Neuron (in vitro differentiated cells): ENCODE data around the gene ALPK1.
"Not testable (repeated sequence)": the region's sequence is repeated elsewhere in the genome, so short reads cannot be mapped to it uniquely, and the experiment has no call there.

Experiments
- H2AFZ ChIP-seq: one replicate; pipeline ENCODE4 v1.6.1; 2013; ENCODE audit warnings: low read depth, mild to moderate bottlenecking, inconsistent platforms, low read length, moderate library complexity
- H3K27me3 ChIP-seq: one replicate; pipeline ENCODE4 v1.6.1; 2013; ENCODE audit warnings: low read length; ENCODE audit not compliant: insufficient read depth
- H3K36me3 ChIP-seq: one replicate; pipeline ENCODE4 v1.6.1; 2013; ENCODE audit warnings: low read length; ENCODE audit not compliant: insufficient read depth
- H3K4me1 ChIP-seq: one replicate; pipeline ENCODE4 v1.6.1; 2013; ENCODE audit warnings: low read length; ENCODE audit not compliant: insufficient read depth
- H3K4me3 ChIP-seq: 2 replicates; pipeline ENCODE4 v1.5.1; 2013; ENCODE audit warnings: mild to moderate bottlenecking, low read length, moderate library complexity
- H3K9me3 ChIP-seq: one replicate; pipeline ENCODE4 v1.6.1; 2013; ENCODE audit warnings: low read length

Gene ALPK1

DNA sequence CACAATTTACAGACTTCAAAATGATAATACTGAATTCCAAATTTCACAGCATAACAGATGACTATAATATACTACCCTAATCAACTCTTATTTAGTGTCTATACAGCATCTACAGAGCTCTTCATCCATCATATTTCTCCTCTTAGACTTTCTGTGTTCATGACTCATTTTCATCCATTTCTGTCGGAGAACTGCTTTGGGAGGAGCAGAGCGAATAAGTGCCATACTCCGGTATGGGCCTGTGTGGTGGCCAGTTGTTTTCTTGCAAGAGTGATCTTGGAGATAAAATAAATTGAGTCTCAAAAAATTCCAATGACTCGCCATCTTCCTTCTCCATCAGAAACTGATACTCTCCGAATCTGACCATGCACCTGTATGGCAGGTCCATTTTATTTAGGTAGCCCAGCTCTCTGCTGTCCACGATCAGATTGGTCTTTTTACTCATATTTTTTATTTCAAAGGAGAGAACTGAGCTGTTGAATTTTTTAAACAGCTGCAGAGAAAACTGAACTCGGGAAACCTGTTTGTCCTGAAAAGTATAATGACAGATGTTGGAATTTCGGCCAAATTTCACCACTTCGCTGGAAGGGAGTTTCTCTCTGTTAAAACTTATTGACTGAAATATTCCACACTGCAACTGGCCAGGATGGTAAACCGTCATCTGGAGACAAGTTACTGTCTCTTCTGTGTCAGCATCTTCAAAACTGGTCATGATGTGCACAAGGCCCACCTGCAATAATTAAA, 19.3 kb upstream of the ALPK1 start:
- Histone ChIP-seq H2AFZ (no peak overlapping the region), H3K4me3 (no peak overlapping the region), H3K9me3 (peaks cover 3% of the 10 kb centered on the region), H3K27me3 (no peaks in the 10 kb centered on the region), H3K4me1 (no peaks in the 10 kb centered on the region), H3K36me3 (no peaks in the 10 kb centered on the region)

- H3K27me3 ChIP-seq, result no peaks in the 10 kb centered on the region
Measured at GRCh38 chr4:112279025-112279881, 17.9 kb upstream of the ALPK1 start.

DNA sequence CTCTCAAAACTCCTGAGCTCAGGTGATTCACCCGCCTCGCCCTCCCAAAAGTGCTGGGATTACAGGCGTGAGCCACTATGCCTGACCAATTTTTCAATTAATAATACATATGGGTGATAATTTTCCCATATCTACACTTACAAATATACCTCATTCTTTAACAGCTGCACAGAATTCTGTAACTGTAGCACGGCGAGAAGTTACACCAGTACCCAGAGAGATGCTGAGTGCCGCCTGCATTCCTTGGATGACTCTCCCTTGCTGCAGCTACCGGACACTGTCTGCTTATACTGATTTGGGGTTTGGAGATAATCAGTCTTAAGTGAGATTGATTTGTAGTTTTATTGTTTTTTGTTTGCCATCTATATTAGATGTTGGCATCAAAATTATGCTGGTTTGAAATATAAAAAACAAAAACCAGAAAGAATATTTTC, 17.3 kb upstream of the ALPK1 start:
- Histone ChIP-seq H3K4me1 (peaks cover 9% of the 10 kb centered on the region), H3K4me3 (no peak overlapping the region), H2AFZ (no peak overlapping the region), H3K27me3 (no peaks in the 10 kb centered on the region), H3K9me3 (peaks cover 3% of the 10 kb centered on the region), H3K36me3 (no peaks in the 10 kb centered on the region)

More at GRCh38 chr4:112279025-112279881, 17.9 kb upstream of the ALPK1 start:
- peaks cover 4% of the 10 kb centered on the region for H3K4me1 ChIP-seq
- H3K36me3 ChIP-seq, result no peaks in the 10 kb centered on the region
- H3K4me3 ChIP-seq, result no peak overlapping the region
- H2AFZ ChIP-seq, result no peak overlapping the region
- H3K9me3 ChIP-seq, result peaks cover 3% of the 10 kb centered on the region

DNA sequence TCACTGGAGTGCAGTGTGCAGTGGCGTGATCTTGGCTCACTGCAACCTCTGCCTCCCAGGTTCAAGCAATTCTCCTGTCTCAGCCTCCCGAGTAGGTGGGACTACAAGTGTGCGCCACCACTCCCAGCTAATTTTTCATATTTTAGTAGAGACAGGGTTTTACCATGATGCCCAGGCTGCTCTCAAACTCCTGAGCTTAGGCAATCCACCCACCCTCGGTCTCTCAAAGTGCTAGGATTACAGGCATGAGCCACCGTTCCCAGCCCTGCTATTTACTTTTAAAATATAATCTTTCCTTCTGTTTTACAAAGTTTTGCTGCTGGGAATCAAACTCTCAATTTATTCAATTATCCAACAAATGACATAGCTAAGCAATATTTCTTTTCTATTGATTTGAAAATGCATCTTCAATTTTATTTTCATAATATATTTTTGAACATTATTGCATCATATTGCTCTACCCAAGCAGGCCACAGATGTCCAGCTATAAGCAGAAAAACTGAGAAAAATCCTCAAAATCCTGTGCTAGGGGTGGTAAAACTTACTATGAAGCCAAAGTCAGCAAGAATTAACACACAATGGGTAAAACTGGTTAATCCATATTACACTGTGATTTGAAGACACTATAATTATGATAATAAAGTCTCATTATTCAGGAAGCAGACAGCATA, 16.6 kb upstream of the ALPK1 start:
- H3K36me3 ChIP-seq, result no peaks in the 10 kb centered on the region

GRCh38 chr4:112281895-112282398, 15.2 kb upstream of the ALPK1 start:
- not testable (repeated sequence) for H2AFZ ChIP-seq, H3K9me3 ChIP-seq, H3K27me3 ChIP-seq, H3K36me3 ChIP-seq, H3K4me3 ChIP-seq
- peaks cover 13% of the 10 kb centered on the region for H3K4me1 ChIP-seq

More for the DNA sequence above, 16.6 kb upstream of the ALPK1 start:
- Histone ChIP-seq H3K9me3 (peaks cover 3% of the 10 kb centered on the region), H3K4me3 (no peak overlapping the region), H3K27me3 (no peaks in the 10 kb centered on the region), H3K4me1 (peaks cover 13% of the 10 kb centered on the region), H2AFZ (no peak overlapping the region)

DNA sequence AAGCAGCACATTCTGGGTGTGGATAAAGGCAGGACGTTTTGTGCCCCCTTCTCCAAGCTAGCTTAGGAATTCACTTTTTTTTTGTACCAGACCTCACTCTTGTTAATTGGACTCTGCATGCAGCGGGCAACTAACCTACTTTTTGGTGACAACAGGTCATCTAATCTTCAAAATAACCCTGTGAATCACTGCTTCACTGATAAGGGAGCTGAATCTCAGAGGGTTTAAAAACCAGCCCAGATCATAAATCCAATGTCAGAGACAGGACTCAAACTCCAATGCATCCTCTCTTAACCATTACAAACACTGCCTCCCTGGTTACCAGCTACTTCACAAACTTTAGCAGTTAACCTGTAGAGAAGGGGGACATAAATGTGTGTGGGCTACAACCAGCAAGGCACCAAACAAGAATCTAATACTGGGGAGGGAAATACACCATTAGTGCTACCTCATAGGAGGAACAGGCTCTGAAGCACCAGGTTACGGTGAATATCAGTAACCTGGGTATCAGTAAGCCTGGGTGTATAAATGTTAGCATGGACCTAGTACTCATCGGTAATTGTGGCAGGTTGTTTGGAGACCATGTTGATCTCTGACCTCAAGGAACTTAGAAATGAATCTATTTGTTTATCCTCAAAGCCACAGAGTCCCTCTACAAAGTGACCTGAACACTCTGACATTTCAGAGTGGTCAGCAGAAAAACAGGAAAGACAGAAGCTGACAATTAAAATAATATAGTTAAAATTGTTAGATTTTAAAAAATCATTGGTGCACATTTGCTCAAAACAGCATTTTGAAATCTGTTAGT, 14.1 kb upstream of the ALPK1 start:
- Histone ChIP-seq H3K9me3 (no peaks in the 10 kb centered on the region), H3K4me3 (no peak overlapping the region), H3K4me1 (peaks cover 13% of the 10 kb centered on the region), H2AFZ (no peak overlapping the region), H3K27me3 (no peaks in the 10 kb centered on the region), H3K36me3 (no peaks in the 10 kb centered on the region)

DNA sequence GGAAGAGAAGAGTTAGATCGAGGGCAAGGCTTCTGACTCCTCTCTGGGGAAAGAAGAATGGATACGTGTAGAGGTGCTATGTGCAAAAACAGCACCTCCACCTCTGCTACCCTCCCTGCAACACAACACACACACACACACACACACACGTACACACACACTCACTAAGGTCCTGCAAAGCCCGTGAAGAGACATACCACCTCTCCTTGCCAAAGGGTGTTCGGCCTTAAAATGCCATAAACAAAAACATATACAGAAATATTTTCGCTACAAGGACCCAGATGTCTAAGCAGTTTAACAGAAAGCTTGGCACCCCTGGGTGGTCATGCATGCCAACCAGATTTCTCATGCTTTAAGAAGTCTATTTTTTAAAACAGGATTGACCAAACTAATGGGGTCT, 13.0 kb upstream of the ALPK1 start:
- Histone ChIP-seq H3K36me3 (no peaks in the 10 kb centered on the region), H3K4me1 (peaks cover 13% of the 10 kb centered on the region), H2AFZ (no peak overlapping the region), H3K9me3 (no peaks in the 10 kb centered on the region), H3K4me3 (no peak overlapping the region), H3K27me3 (no peaks in the 10 kb centered on the region)

- Histone ChIP-seq H3K9me3 (no peaks in the 10 kb centered on the region), H3K36me3 (no peaks in the 10 kb centered on the region), H3K27me3 (no peaks in the 10 kb centered on the region), H3K4me3 (peak overlapping the region; percentile 57), H2AFZ (peak overlapping the region; percentile 98), H3K4me1 (peaks cover 13% of the 10 kb centered on the region)
Measured at GRCh38 chr4:112284662-112285411, 12.3 kb upstream of the ALPK1 start.

GRCh38 chr4:112287258-112287989, 9.7 kb upstream of the ALPK1 start:
- Histone ChIP-seq H3K4me1 (peaks cover 13% of the 10 kb centered on the region), H3K9me3 (no peaks in the 10 kb centered on the region), H3K36me3 (no peaks in the 10 kb centered on the region), H2AFZ (no peak overlapping the region), H3K27me3 (no peaks in the 10 kb centered on the region), H3K4me3 (no peak overlapping the region)

- Histone ChIP-seq H2AFZ (no peak overlapping the region), H3K9me3 (no peaks in the 10 kb centered on the region), H3K4me1 (peaks cover 13% of the 10 kb centered on the region), H3K4me3 (no peak overlapping the region), H3K27me3 (no peaks in the 10 kb centered on the region), H3K36me3 (no peaks in the 10 kb centered on the region)
Measured at GRCh38 chr4:112288455-112288854, 8.7 kb upstream of the ALPK1 start.

DNA sequence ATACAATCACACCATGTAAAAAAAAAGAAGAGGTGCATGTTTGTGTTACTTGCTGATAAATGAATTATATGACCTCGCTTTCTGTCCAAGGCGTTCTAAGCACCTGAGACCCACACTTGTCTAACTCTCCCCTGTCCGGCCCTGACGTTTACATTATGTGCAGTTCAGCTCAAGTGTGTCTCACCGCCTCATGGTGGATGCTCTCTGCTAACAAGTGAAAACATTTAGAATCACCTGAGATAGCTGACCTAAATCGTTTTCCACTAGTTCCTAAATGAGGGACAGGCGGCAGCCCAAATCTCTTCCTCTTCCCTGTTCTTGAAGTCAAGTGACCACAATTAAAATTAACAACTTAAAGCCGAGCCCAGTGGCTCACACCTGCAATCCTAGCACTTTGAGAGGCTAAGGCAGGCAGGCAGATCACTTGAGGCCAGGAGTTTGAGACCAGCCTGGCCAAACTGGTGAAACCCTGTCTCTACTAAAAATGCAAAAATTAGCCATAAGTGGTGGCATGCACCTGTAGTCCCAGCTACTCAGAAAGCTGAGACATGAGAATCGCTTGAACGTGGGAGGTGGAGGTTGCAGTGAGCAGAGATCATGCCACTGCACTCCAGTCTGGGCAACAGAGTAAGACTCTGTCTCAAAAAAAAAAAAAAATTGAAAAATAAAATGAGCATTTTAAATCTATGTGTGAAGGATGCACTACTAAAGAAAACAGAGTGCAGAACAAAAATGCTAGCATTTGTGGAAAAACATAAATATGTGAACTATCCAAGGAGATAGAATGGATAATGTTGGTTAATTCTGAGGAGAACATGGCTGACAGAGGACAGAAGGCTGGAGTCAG, 7.5 kb upstream of the ALPK1 start:
- Histone ChIP-seq H3K36me3 (no peaks in the 10 kb centered on the region), H3K9me3 (no peaks in the 10 kb centered on the region), H3K27me3 (no peaks in the 10 kb centered on the region), H3K4me3 (no peak overlapping the region), H3K4me1 (peaks cover 7% of the 10 kb centered on the region), H2AFZ (no peak overlapping the region)
